HG03095 (cell line): ENCODE measurements around the gene SGMS1.
"Not testable (repeated sequence)": the region's sequence is repeated elsewhere in the genome, so short reads cannot be mapped to it uniquely, and the experiment has no call there.

Source experiments
- ATAC-seq: cut with Tn5 transposase; IDR thresholded peaks from one replicate; pipeline ENCODE4 v1.9.1; 2021; ENCODE audit warnings: moderate library complexity; ENCODE audit not compliant: unreplicated experiment

The SGMS1 gene

GRCh38 chr10:50431791-50432190 is 192.0 kb downstream of the SGMS1 start:
- peak; percentile 88 for ATAC-seq

- no peak for ATAC-seq
Observed at GRCh38 chr10:50431133-50431532, 192.6 kb downstream of the SGMS1 start.

- peak; percentile 64 for ATAC-seq
Observed at GRCh38 chr10:50426485-50426884, 197.3 kb downstream of the SGMS1 start.

GRCh38 chr10:50425215-50425614 is 198.5 kb downstream of the SGMS1 start:
- ATAC-seq: not testable (repeated sequence)

GRCh38 chr10:50423448-50423847 is 200.3 kb downstream of the SGMS1 start:
- ATAC-seq: no peak

GRCh38 chr10:50422259-50422658 is 201.5 kb downstream of the SGMS1 start:
- ATAC-seq: no peak

GRCh38 chr10:50421026-50421719 is 202.6 kb downstream of the SGMS1 start:
- peak; percentile 30 for ATAC-seq

- ATAC-seq: no peak
Observed at GRCh38 chr10:50420196-50420595, 203.6 kb downstream of the SGMS1 start.

- ATAC-seq: no peak
Observed at GRCh38 chr10:50419756-50420155, 204.0 kb downstream of the SGMS1 start.

GRCh38 chr10:50419091-50419490 is 204.7 kb downstream of the SGMS1 start:
- no peak for ATAC-seq

- ATAC-seq: peak; percentile 76
Observed at GRCh38 chr10:50417886-50418830, 205.6 kb downstream of the SGMS1 start.

- ATAC-seq: no peak
Observed at GRCh38 chr10:50417486-50417885, 206.3 kb downstream of the SGMS1 start.

GRCh38 chr10:50416881-50417280 is 206.9 kb downstream of the SGMS1 start:
- ATAC-seq: no peak

GRCh38 chr10:50416181-50416824 is 207.5 kb downstream of the SGMS1 start:
- ATAC-seq: no peak

GRCh38 chr10:50415292-50415691 is 208.5 kb downstream of the SGMS1 start:
- no peak for ATAC-seq

GRCh38 chr10:50410066-50410811 is 213.5 kb downstream of the SGMS1 start:
- ATAC-seq: no peak

- ATAC-seq: no peak
Observed at GRCh38 chr10:50407076-50407801, 216.5 kb downstream of the SGMS1 start.

- ATAC-seq: no peak
Observed at GRCh38 chr10:50406457-50407070, 217.2 kb downstream of the SGMS1 start.

GRCh38 chr10:50405723-50406122 is 218.0 kb downstream of the SGMS1 start:
- no peak for ATAC-seq
